Activated T-cell treated with anti-CD3 and anti-CD28 coated beads, Interleukin-2, amount 50 U/mL, for 24 hours (primary cell): Measurements from ENCODE around the gene TMEM26.

Experiments
- DNase-seq: peaks from one replicate; pipeline ENCODE4 v3.0.0-alpha.2; 2020
- H3K27ac Mint-ChIP-seq: 2 replicates; pipeline ENCODE4 v1.8.0; 2020; ENCODE audit warnings: mild to moderate bottlenecking, mixed read lengths
- H3K27me3 Mint-ChIP-seq: 2 replicates; pipeline ENCODE4 v1.8.0; 2020; ENCODE audit warnings: mixed read lengths
- H3K36me3 Mint-ChIP-seq: 2 replicates; pipeline ENCODE4 v1.8.0; 2020; ENCODE audit warnings: low read depth, mixed read lengths
- H3K4me1 Mint-ChIP-seq: 2 replicates; pipeline ENCODE4 v1.8.0; 2020; ENCODE audit warnings: low read depth, mixed read lengths
- H3K4me3 Mint-ChIP-seq: 2 replicates; pipeline ENCODE4 v1.8.0; 2020; ENCODE audit warnings: mild to moderate bottlenecking, moderate library complexity, mixed read lengths
- H3K9me3 Mint-ChIP-seq: 2 replicates; pipeline ENCODE4 v1.8.0; 2020; ENCODE audit warnings: mixed read lengths

TMEM26 gene

DNA sequence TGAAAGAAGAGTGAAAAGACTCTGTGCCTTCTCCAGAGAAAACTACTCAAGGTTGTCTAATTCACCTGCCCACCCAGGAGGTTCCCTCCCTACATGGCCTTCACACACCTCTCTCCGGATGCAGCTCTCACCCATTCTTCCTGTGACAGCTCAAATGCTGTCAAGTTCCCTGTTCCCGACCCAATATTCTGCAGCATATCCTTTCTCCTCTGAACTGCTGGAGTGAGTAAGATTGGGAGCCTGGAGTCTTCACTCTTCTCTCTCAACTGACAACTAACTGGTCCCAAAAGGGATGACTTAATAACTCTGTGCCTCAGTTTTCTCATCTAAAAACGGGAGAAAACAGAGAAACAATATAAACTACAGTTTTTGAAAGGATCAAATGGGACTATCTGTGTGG is 5.1 kb downstream of the TMEM26 start:
- Mint-ChIP-seq H3K27ac (no peak overlapping the region), H3K4me3 (no peak overlapping the region), H3K9me3 (no peaks in the 10 kb centered on the region), H3K4me1 (peaks cover 10% of the 10 kb centered on the region), H3K27me3 (peaks cover 28% of the 10 kb centered on the region), H3K36me3 (no peaks in the 10 kb centered on the region)
- no peak for DNase-seq

DNA sequence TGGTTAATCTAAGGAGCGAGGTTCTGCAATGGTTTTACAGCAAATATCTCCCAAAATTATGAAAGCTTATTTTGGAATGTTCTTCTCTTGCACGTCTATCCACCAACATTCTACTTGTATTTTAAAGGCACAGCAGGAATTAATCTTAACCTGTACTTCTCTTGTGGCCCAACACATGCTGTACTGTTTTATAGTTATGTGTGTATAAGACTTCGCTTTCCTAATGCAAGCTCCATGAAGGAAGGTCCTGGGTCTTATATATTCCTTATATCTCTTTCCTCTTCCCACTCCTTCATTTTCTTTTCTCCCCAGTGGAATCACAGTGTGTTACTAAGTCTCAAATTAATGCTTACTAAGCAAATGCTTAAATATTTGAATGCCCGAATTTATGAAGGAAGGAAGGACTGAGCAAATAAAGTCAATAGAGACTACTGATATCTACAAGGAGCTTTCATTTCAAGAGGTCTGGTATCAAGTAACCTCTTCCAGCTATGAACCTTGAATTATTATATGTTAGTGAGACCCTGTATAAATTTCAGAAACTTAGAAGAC is 14.0 kb downstream of the TMEM26 start:
- Mint-ChIP-seq H3K27me3 (no peaks in the 10 kb centered on the region), H3K27ac (no peak overlapping the region), H3K9me3 (no peaks in the 10 kb centered on the region), H3K4me1 (peaks cover 16% of the 10 kb centered on the region), H3K4me3 (no peak overlapping the region), H3K36me3 (no peaks in the 10 kb centered on the region)
- no peak for DNase-seq

DNA sequence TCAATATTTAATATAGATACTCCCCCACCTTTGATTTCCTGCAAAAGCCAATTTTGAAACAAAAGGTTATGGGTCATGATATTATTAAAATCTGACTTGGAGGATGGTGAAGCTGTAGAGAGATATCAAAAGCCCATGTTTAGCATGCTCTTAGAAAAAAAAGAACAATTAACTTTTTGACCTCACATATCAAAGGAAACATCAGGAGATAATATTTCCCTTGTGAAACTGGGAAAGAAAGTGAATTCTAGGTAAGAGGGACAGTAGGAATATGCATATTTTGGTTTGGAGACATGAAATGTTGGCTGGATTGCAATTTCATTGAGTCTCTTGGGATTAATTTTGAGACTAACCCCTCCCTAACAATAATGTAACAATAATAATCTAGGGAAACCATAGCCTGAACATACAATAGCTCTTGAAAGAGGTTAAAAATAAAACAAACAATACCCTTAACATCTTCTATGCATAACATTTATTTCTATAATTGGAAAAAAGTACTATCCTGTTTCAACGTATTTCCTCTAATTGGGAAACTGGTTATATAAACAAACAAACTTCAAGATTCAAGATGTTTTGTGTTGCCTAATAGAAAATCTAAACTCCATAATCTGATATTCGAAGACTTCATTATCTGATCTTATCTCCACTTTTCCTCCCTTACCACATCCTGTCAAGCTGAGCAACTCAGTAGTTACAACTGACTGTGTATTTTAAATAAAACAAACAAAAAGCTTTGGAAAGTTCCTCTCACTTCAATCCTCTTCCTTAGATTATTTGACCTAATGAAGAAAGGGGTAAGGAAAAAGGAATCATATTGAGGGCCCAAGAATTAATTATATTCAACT is 14.8 kb downstream of the TMEM26 start:
- H3K4me1 Mint-ChIP-seq = peaks cover 16% of the 10 kb centered on the region
- H3K27ac Mint-ChIP-seq = no peak overlapping the region
- no peak for DNase-seq
- no peaks in the 10 kb centered on the region for H3K27me3 Mint-ChIP-seq
- no peaks in the 10 kb centered on the region for H3K9me3 Mint-ChIP-seq
- no peaks in the 10 kb centered on the region for H3K36me3 Mint-ChIP-seq
- no peak overlapping the region for H3K4me3 Mint-ChIP-seq

DNA sequence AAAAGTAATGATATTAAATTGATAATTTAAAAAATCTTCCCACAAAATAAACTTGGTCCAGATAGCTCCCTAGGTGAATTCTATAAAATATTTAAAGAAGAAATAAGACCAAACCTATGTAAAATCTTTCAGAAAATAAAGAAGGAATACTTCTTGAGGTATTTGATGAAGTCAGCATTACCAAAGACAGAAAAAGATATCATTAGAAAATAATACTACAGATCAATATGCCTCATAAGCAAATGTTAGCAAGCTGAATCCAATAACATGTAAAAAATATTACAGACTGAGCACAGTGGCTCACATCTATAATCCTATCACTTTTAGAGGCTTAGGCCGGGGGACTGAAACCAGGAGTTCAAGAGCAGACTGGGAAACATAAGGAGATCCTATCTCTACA is 30.0 kb downstream of the TMEM26 start:
- H3K27ac Mint-ChIP-seq = no peak overlapping the region
- no peaks in the 10 kb centered on the region for H3K27me3 Mint-ChIP-seq

DNA sequence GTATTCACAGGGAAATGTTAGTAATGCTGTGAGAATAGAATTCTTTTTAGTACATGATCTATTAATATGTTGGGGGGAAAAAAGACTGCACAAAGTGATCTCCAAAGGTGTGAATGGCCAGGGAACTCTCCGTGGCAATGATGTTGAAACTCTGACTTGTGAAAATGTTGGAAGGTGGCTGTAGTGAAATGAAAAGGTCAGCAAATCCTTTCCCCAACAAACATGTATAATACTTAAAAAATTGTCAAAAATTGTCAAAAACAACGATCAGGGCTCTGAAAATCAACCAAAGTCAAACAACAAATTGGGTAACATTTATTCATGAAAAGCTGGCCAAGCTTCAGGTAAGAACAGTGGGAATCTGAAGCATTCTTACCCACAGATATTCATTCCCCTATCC is 35.5 kb downstream of the TMEM26 start:
- Mint-ChIP-seq H3K4me1 (no peaks in the 10 kb centered on the region), H3K27me3 (peaks cover 8% of the 10 kb centered on the region), H3K36me3 (no peaks in the 10 kb centered on the region), H3K9me3 (peaks cover 22% of the 10 kb centered on the region), H3K4me3 (no peak overlapping the region), H3K27ac (no peak overlapping the region)
- DNase-seq = no peak

More for the DNA sequence above, 30.0 kb downstream of the TMEM26 start:
- Mint-ChIP-seq H3K9me3 (peaks cover 28% of the 10 kb centered on the region), H3K4me1 (no peaks in the 10 kb centered on the region), H3K4me3 (no peak overlapping the region), H3K36me3 (no peaks in the 10 kb centered on the region)
- no peak for DNase-seq

DNA sequence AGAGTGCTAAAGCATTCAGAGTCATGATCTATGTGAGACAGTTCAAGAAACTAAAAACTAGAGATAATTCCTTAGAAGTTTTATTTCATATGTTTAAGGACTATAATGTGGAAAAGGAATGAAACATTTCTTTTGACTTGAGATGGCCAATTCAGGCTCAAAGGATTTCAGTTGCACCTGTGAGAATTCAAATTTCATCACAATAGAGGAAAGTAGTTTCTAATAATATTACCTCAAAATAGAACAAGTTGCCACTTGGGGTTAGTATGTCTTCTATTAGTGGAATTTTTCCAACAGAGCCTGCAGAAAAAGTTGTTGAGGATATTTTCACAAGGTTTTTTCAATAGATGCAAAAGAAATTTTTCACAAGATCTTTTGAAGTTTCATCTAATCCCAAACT is 37.4 kb downstream of the TMEM26 start:
- H3K27me3 Mint-ChIP-seq = peaks cover 8% of the 10 kb centered on the region
- H3K36me3 Mint-ChIP-seq = no peaks in the 10 kb centered on the region
- no peak overlapping the region for H3K27ac Mint-ChIP-seq
- peaks cover 12% of the 10 kb centered on the region for H3K9me3 Mint-ChIP-seq
- DNase-seq = no peak
- H3K4me3 Mint-ChIP-seq = no peak overlapping the region
- H3K4me1 Mint-ChIP-seq = no peaks in the 10 kb centered on the region

DNA sequence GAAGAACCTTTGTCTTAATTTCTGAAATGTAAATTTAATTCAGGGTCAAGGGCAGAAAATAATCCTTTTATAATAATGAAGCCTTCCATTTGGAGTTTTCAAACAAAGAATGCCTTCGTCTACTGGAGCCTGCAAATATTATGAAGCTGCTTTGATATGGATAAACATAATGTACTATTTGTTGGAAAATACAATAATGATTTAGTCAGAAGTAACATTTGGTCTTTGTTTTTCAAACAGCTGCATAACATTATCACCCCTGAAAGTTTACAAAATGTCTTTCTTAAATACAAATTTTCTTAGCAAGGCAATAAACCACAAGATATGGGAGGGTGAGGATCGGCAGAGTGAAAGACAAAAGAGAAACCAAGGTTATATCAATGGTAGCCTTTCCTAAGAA is 41.5 kb downstream of the TMEM26 start:
- no peak for DNase-seq
- no peaks in the 10 kb centered on the region for H3K4me1 Mint-ChIP-seq
- no peaks in the 10 kb centered on the region for H3K9me3 Mint-ChIP-seq
- H3K4me3 Mint-ChIP-seq = no peak overlapping the region
- H3K27me3 Mint-ChIP-seq = peaks cover 15% of the 10 kb centered on the region
- no peaks in the 10 kb centered on the region for H3K36me3 Mint-ChIP-seq
- H3K27ac Mint-ChIP-seq = no peak overlapping the region

DNA sequence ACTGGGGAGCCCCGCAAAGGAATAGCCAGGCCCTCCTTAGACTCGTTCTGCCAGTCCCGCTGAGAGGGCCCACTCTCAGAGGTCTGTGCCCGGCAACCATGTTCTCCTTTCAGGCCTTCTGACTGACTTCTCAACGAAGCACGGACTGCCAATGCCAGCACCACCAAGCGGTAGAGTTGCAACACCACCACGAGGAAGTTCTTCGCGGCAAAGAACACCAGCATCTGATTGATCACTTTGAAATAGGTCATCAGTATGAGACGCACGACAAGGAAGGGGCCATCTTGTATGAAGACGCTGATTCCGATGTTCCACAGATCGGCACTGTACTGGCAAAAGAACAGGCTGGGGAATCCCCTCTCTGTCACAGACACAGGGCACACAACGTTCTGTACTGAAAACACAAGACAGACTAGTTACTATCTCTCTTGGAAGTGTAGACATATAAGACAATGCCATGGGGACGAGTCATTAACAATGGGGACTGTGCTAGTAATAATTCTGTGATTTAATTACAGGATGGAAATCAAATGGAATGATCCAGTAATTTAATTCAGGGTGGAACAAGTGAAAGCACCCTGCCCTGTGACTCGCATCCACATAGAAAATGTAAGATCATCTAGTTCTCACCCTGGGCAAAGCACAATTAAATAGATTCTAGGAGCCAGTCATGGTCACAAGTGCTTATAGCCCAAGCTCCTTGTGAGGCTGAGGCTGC is 42.7 kb downstream of the TMEM26 start:
- H3K27ac Mint-ChIP-seq = no peak overlapping the region
- no peak overlapping the region for H3K4me3 Mint-ChIP-seq
- H3K4me1 Mint-ChIP-seq = no peaks in the 10 kb centered on the region
- no peaks in the 10 kb centered on the region for H3K36me3 Mint-ChIP-seq
- peaks cover 15% of the 10 kb centered on the region for H3K27me3 Mint-ChIP-seq
- no peak for DNase-seq
- no peaks in the 10 kb centered on the region for H3K9me3 Mint-ChIP-seq

DNA sequence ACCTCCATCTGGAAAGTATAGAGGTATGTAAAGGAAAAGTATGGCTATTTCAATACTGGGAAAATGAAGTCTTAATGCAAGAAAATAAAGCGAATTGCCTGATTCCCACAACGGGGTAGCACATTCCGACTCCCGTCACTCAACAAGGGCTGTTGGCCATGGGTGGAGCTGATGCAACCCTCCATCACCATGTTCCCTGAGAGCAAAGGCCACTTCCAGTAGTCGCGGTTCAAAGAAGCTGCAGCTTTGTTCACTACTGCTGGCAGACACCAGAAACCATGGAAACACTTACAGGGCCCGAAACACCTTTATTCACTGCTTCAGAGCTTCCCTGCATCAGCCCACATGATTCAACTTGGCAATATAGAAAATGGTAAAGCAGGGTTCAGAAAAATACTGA is 44.0 kb downstream of the TMEM26 start:
- no peak overlapping the region for H3K27ac Mint-ChIP-seq
- no peak for DNase-seq
- H3K9me3 Mint-ChIP-seq = no peaks in the 10 kb centered on the region

DNA sequence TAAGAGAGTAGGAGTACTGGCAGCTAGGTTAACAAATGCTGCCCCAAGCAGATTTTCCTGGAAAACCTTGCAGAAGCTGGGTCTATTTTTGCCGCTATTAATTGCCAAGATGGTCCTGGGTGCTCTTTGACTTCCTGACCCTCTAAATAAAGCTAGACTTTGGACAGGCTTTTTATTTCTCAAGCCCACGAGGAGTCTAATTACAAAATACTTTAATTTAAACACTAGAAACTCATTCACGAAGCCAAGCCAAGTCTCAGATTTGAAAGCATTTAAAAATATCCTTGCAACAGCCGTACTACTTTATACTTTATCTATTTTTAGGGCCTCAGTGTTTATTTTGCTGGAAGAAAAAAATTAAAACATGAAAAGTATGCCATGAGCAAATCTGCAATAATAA is 45.1 kb downstream of the TMEM26 start:
- Mint-ChIP-seq H3K9me3 (no peaks in the 10 kb centered on the region), H3K4me1 (no peaks in the 10 kb centered on the region), H3K27ac (no peak overlapping the region), H3K36me3 (no peaks in the 10 kb centered on the region), H3K27me3 (peaks cover 6% of the 10 kb centered on the region), H3K4me3 (no peak overlapping the region)
- no peak for DNase-seq

More for the DNA sequence above, 44.0 kb downstream of the TMEM26 start:
- H3K27me3 Mint-ChIP-seq = peaks cover 9% of the 10 kb centered on the region
- no peak overlapping the region for H3K4me3 Mint-ChIP-seq
- no peaks in the 10 kb centered on the region for H3K36me3 Mint-ChIP-seq
- H3K4me1 Mint-ChIP-seq = no peaks in the 10 kb centered on the region

DNA sequence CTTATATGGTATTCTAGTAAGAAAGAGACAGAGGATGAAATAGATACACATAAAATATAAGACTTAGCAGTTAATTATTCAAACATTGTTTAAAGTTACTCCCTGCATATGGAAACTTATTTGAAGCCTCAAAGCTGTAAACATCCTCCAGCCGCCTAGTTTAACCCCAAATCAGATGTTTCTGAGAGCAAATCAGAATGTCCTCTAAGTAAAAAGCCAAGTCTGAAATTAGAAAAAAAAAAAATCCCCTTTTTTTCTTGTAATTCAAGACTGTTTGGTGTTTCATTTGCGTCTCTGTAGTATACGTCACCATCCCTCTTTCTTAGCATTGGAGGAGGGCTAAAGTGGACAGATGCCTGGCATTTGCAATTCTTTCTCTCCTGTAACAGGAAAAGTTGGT is 46.4 kb downstream of the TMEM26 start:
- no peaks in the 10 kb centered on the region for H3K4me1 Mint-ChIP-seq
- no peaks in the 10 kb centered on the region for H3K9me3 Mint-ChIP-seq
- peaks cover 6% of the 10 kb centered on the region for H3K27me3 Mint-ChIP-seq
- no peak overlapping the region for H3K4me3 Mint-ChIP-seq
- H3K27ac Mint-ChIP-seq = no peak overlapping the region
- H3K36me3 Mint-ChIP-seq = no peaks in the 10 kb centered on the region
- DNase-seq = no peak

DNA sequence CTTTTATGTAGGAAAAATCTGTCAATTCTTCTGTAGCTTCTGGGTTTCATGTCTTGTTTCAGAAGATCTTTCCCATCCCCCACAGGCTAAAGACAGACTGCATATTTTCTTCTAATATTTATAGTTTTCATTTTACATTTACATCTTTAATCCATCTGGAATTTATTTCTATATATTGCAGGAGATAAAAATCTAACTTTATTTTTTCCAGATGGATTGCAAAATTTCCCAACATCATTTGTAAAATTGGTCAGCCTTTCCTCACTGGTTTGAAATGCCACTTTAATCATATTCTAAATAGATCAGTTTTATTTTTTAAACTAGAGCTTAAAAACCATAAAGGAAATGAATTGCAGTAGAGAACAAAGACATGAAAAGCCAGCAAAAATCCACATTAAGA is 46.9 kb downstream of the TMEM26 start:
- Mint-ChIP-seq H3K27ac (no peak overlapping the region), H3K4me1 (no peaks in the 10 kb centered on the region), H3K4me3 (no peak overlapping the region), H3K9me3 (no peaks in the 10 kb centered on the region), H3K27me3 (peaks cover 6% of the 10 kb centered on the region), H3K36me3 (no peaks in the 10 kb centered on the region)
- no peak for DNase-seq

DNA sequence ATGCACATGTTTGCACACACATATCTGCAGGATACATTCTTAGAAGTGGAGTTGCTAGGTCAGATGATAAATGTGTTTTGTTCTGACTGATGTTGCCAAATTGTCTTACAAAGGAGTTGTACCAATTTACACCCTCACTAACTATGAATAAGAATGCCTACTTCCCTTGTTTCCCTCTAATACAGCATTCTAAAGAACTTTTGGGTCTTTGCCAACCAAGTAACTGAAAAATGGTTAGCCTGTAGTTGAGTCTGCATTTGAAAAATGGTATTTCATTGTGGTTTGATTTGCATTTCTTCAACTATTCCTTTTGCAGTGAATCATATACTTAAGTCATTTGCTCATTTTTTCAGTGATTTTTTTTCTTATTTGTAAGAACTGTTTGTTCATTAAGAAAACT is 48.4 kb downstream of the TMEM26 start:
- DNase-seq = no peak
- H3K9me3 Mint-ChIP-seq = no peaks in the 10 kb centered on the region
- H3K27ac Mint-ChIP-seq = no peak overlapping the region
- no peaks in the 10 kb centered on the region for H3K36me3 Mint-ChIP-seq
- H3K4me1 Mint-ChIP-seq = no peaks in the 10 kb centered on the region
- H3K4me3 Mint-ChIP-seq = no peak overlapping the region
- H3K27me3 Mint-ChIP-seq = peaks cover 6% of the 10 kb centered on the region

DNA sequence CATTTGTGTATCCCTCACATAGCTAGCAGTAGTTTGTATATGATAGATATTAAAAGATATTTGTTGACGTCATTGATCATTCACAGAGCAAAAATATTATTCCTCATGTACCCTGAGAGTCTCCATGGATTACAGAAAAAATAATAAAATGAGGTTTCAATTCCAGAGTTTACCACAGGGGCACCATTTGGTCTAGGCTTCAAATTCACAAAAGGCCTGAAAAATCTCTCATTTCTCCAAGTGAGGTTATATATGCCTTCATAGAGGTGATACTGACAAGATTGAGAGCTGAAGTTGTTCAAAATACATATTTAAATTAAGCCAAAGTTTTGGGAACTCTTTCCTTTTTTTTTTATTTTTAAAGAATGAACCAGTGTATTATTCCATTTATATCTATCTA is 52.7 kb downstream of the TMEM26 start:
- Mint-ChIP-seq H3K27me3 (no peaks in the 10 kb centered on the region), H3K4me1 (peaks cover 16% of the 10 kb centered on the region), H3K4me3 (no peak overlapping the region), H3K9me3 (no peaks in the 10 kb centered on the region), H3K27ac (no peak overlapping the region), H3K36me3 (no peaks in the 10 kb centered on the region)
- DNase-seq = no peak

DNA sequence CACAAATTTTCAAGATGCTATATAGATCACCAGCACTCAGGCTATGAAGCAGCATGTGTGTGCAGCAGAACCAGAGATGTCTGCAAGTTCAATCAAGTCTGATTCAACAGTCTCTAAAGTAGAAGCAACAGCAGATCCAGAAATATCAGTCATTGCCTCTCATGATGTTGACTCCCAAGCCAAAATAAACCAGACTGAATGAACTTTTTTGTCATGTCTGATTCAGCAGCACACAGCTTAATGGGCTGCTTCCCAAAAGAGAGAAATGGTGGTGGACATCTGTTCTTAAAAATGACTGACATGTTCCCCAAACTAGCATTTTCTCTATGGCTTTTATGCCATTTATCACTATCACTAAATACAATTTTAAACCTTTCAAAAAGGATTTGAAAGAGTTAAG is 53.8 kb downstream of the TMEM26 start:
- Mint-ChIP-seq H3K4me3 (no peak overlapping the region), H3K27ac (no peak overlapping the region), H3K9me3 (no peaks in the 10 kb centered on the region), H3K27me3 (no peaks in the 10 kb centered on the region), H3K36me3 (no peaks in the 10 kb centered on the region), H3K4me1 (peaks cover 16% of the 10 kb centered on the region)
- no peak for DNase-seq
